ENCODE data around the gene FNBP1.

The FNBP1 gene

DNA sequence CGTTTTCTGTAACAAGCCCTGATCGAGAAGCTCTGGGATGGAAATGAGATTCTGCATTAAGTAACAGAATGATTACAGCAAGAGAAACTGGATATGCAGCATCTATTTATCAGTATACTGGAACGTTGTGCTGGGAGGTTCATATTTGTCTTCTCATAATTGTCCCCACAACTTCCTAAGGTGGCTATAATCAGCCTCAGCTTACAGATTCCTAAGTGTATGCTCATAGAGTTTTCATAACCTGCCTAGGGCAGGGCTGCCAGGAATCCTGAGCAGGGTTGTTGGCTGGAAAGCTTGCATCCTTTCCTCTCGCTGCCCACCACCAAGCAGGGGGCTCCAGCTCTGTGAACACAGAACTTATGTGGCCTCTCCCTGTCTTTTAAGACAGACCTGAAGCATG lies 70.2 kb downstream of the FNBP1 start:
- Histone ChIP-seq H3F3A (ENCODE audit: low read depth) (no peaks in the 10 kb centered on the region), H3K79me2 (ENCODE audit: insufficient read depth, low read length) (no peaks in the 10 kb centered on the region; the same call in 1 of the 2 replicates), H3K9me3 (ENCODE audit: insufficient read depth, low read depth, low read length) (no peaks in the 10 kb centered on the region), H3K4me3 (ENCODE audit: low read length, poor library complexity, severe bottlenecking) (no peak overlapping the region), H3K4me2 (ENCODE audit: low read depth, low read length, poor library complexity, severe bottlenecking) (no peak overlapping the region), H4K20me1 (ENCODE audit: insufficient read depth, low read length, poor library complexity, severe bottlenecking) (peaks cover 3% of the 10 kb centered on the region), H3K4me1 (ENCODE audit: insufficient read depth, low read length, poor library complexity, severe bottlenecking) (no peaks in the 10 kb centered on the region), H3K27me3 (ENCODE audit: insufficient read depth, low read length, poor library complexity, severe bottlenecking) (no peaks in the 10 kb centered on the region), H2AFZ (ENCODE audit: low read length) (no peak overlapping the region), H3K36me3 (ENCODE audit: insufficient read depth, low read length) (peaks cover 40% of the 10 kb centered on the region; the same call in 1 of the 2 replicates), H3K9ac (ENCODE audit: low read depth, low read length, poor library complexity, severe bottlenecking) (no peak overlapping the region), H3K9me2 (replicated peaks; ENCODE audit: low read depth, low read length) (no peaks in the 10 kb centered on the region)
- no peak for TF ChIP-seq CTCF (conservative IDR thresholded peaks at IDR 0.05; ENCODE audit: low read length)
- no peak for TF ChIP-seq EZH2phosphoT487 (IDR thresholded peaks at IDR 0.05; ENCODE audit: borderline replicate concordance)

DNA sequence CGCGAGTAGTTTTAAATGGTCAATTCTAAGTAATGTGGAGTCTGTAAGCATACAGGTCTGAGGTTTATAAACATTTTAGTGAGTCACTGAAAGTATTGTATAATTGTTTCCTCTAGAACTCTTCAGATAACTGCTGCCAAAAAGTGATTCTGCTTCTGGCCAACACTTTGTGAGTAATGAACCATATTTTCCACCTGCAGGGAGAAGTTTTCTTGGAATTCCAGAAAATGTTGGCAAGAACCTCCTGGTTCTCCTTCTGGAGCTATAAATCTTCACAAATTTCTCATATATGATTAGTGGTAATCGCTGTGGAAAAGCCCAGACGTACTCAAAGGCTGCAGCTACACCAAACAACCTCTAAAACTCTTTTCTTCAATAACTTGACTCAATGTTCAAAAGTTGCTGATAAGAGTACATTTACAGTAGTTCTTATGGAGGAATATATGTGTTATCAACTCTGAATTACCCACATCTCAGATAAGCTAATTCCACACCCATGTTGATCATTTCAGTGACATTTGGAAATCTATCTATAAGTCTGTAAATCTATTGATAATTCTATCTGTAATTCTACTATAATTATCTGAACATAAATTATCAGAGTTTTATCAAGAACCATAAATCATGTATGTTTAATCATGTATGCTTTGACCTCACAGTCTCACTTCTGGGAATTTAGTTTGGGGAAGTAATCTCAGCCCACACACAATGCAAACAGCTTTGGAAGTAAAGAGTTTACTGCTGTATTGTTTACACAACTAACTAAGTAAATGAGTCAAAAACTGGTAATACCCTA lies 74.1 kb downstream of the FNBP1 start:
- H3K4me2 ChIP-seq (ENCODE audit: low read depth, low read length, poor library complexity, severe bottlenecking), result no peak overlapping the region
- peaks cover 3% of the 10 kb centered on the region for H3K4me1 ChIP-seq (ENCODE audit: insufficient read depth, low read length, poor library complexity, severe bottlenecking)
- no peaks in the 10 kb centered on the region for H3K27me3 ChIP-seq (ENCODE audit: insufficient read depth, low read length, poor library complexity, severe bottlenecking)
- no peak overlapping the region for H3K4me3 ChIP-seq (ENCODE audit: low read length, poor library complexity, severe bottlenecking)
- H3K9me2 ChIP-seq (replicated peaks; ENCODE audit: low read depth, low read length), result no peaks in the 10 kb centered on the region
- no peak overlapping the region for H3K9ac ChIP-seq (ENCODE audit: low read depth, low read length, poor library complexity, severe bottlenecking)
- H3F3A ChIP-seq (ENCODE audit: low read depth), result no peaks in the 10 kb centered on the region
- no peak overlapping the region for H2AFZ ChIP-seq (ENCODE audit: low read length)
- peaks cover 30% of the 10 kb centered on the region; the same call in 1 of the 2 replicates for H3K36me3 ChIP-seq (ENCODE audit: insufficient read depth, low read length)
- peaks cover 6% of the 10 kb centered on the region; the same call in 1 of the 2 replicates for H3K79me2 ChIP-seq (ENCODE audit: insufficient read depth, low read length)
- TF ChIP-seq CTCF (conservative IDR thresholded peaks at IDR 0.05; ENCODE audit: low read length) (no peak), EZH2phosphoT487 (IDR thresholded peaks at IDR 0.05; ENCODE audit: borderline replicate concordance) (no peak)
- H4K20me1 ChIP-seq (ENCODE audit: insufficient read depth, low read length, poor library complexity, severe bottlenecking), result peaks cover 9% of the 10 kb centered on the region
- no peaks in the 10 kb centered on the region for H3K9me3 ChIP-seq (ENCODE audit: insufficient read depth, low read depth, low read length)

DNA sequence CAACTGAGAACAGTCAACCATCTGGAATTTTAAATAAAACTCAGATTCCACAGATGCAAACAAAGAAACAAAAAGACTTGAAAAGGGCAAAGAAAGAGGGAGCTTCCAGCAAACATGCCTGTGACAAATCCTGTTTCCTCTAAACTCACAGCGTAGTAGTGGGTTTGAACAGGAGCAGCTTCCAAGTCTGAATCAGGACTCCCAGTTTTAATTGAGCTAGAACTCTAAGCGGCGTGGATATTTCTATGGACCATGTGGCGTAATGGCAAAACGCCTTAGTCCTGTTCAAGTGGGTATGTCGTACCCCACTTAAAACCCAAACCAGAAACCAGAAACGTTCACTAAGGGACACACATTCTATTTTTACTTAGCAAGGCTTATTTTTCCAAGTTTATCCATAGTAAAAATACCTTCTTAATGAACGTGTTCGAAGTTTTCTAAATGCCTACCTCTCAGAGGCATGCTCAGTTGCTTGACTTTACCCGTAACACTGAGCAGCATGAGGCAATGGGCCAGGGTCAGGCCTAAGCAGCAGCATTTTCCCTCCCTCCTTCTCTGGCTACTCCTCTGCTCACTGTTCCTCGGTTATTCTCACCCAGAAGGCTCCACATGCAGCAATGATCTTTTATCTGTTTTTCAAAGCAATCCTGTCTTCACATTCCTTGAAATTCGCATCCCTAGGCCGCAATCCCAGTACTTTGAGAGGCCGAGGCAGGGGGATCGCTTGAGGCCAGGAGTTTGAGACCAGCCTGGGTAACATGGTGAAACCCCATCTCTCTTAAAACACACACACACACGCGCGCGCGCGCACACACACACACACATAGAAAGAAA lies 77.9 kb downstream of the FNBP1 start:
- Histone ChIP-seq H3K4me2 (ENCODE audit: low read depth, low read length, poor library complexity, severe bottlenecking) (no peak overlapping the region), H3K27me3 (ENCODE audit: insufficient read depth, low read length, poor library complexity, severe bottlenecking) (no peaks in the 10 kb centered on the region), H3K9ac (ENCODE audit: low read depth, low read length, poor library complexity, severe bottlenecking) (no peak overlapping the region), H3K4me3 (ENCODE audit: low read length, poor library complexity, severe bottlenecking) (no peak overlapping the region), H3K9me3 (ENCODE audit: insufficient read depth, low read depth, low read length) (no peaks in the 10 kb centered on the region), H3K4me1 (ENCODE audit: insufficient read depth, low read length, poor library complexity, severe bottlenecking) (peaks cover 10% of the 10 kb centered on the region), H3K9me2 (replicated peaks; ENCODE audit: low read depth, low read length) (no peaks in the 10 kb centered on the region), H3K36me3 (ENCODE audit: insufficient read depth, low read length) (peaks cover 30% of the 10 kb centered on the region; the same call in 1 of the 2 replicates), H4K20me1 (ENCODE audit: insufficient read depth, low read length, poor library complexity, severe bottlenecking) (peaks cover 19% of the 10 kb centered on the region), H2AFZ (ENCODE audit: low read length) (no peak overlapping the region), H3K79me2 (ENCODE audit: insufficient read depth, low read length) (peaks cover 23% of the 10 kb centered on the region; the same call in 1 of the 2 replicates), H3F3A (ENCODE audit: low read depth) (no peaks in the 10 kb centered on the region)
- TF ChIP-seq CTCF (conservative IDR thresholded peaks at IDR 0.05; ENCODE audit: low read length), result no peak
- TF ChIP-seq EZH2phosphoT487 (IDR thresholded peaks at IDR 0.05; ENCODE audit: borderline replicate concordance), result no peak

Data from Loucy (cell line).